ENCODE measurements around the gene CD84. TPM values are rescaled to one million over a fixed set of nuclear protein-coding genes. Genes with fewer than 3 reads are reported as not detected.
"Not testable (repeated sequence)": the region's sequence is repeated elsewhere in the genome, so short reads cannot be mapped to it uniquely, and the experiment has no call there.

CD84 gene
- total RNA-seq, 3 donors from 2014 or later (not counting 1 experiment from before 2014, with no cell fraction given), result 11.1 to 56.7 (median 12.9) TPM

GRCh38 chr1:160567858-160568682, 11.2 kb downstream of the CD84 start:
- Mint-ChIP-seq H3K4me1 (peaks cover 35 to 46% of the 10 kb centered on the region in 2 donors), H3K9me3 (peaks cover 0 to 2% of the 10 kb centered on the region in 2 donors), H3K36me3 (no peaks in the 10 kb centered on the region), H3K4me3 (peak overlapping the region; percentile 66), H3K27ac (peak overlapping the region; percentile 89 to 94), H3K27me3 (ENCODE audit: low read depth in 2 of 2) (no peaks in the 10 kb centered on the region)
- ATAC-seq, result peak; percentile 85 to 90 (median 85)
- no peaks in the 10 kb centered on the region for H3K27me3 ChIP-seq (ENCODE audit: control insufficient read depth, insufficient read depth, low read length)
- H3K4me1 ChIP-seq (ENCODE audit: control insufficient read depth, insufficient read depth, low read length), result peaks cover 23% of the 10 kb centered on the region
- peak; percentile 26 to 78 for DNase-seq
- WGBS (ENCODE audit: insufficient coverage), result 9% methylated on average over 8 of the region's 8 CpGs
- H3K36me3 ChIP-seq (ENCODE audit: control insufficient read depth, insufficient read depth, low read length), result no peaks in the 10 kb centered on the region
- no peaks in the 10 kb centered on the region for H3K9me3 ChIP-seq (ENCODE audit: control insufficient read depth, insufficient read depth, low read length)
- intact Hi-C loops (cut with micrococcal nuclease), result loop anchor here (10.0 kb wide), 1 partner anchor 53 kb away; no protein-coding TSS in a partner anchor
- no peak for TF ChIP-seq CTCF (IDR thresholded peaks at IDR 0.05)
- peak overlapping the region; percentile 85 for H3K27ac ChIP-seq (ENCODE audit: low read length)
- H3K4me3 ChIP-seq (ENCODE audit: low read length), result no peak overlapping the region

- H3K4me3 Mint-ChIP-seq, result no peak overlapping the region
- Histone ChIP-seq H3K27ac (ENCODE audit: low read length) (peak overlapping the region; percentile 85), H3K27me3 (ENCODE audit: control insufficient read depth, insufficient read depth, low read length) (no peaks in the 10 kb centered on the region), H3K4me1 (ENCODE audit: control insufficient read depth, insufficient read depth, low read length) (peaks cover 23% of the 10 kb centered on the region), H3K9me3 (ENCODE audit: control insufficient read depth, insufficient read depth, low read length) (no peaks in the 10 kb centered on the region), H3K36me3 (ENCODE audit: control insufficient read depth, insufficient read depth, low read length) (no peaks in the 10 kb centered on the region), H3K4me3 (ENCODE audit: low read length) (no peak overlapping the region)
- peaks cover 0 to 2% of the 10 kb centered on the region in 2 donors for H3K9me3 Mint-ChIP-seq
- H3K36me3 Mint-ChIP-seq, result peaks cover 6% of the 10 kb centered on the region
- no peak for TF ChIP-seq CTCF (IDR thresholded peaks at IDR 0.05)
- ATAC-seq, result peak in 1 of 3 donors; percentile 21
- peak overlapping the region; percentile 89 to 94 for H3K27ac Mint-ChIP-seq
- peak in 1 of 2 donors; percentile 35 for DNase-seq
- WGBS (ENCODE audit: insufficient coverage), result 73% methylated on average over 5 of the region's 5 CpGs
- H3K27me3 Mint-ChIP-seq (ENCODE audit: low read depth in 2 of 2), result no peaks in the 10 kb centered on the region
- intact Hi-C loops (cut with micrococcal nuclease), result loop anchor here (10.0 kb wide), 1 partner anchor 53 kb away; no protein-coding TSS in a partner anchor
- H3K4me1 Mint-ChIP-seq, result peaks cover 35 to 46% of the 10 kb centered on the region in 2 donors
These were observed 12.0 kb downstream of the CD84 start for GRCh38 chr1:160567341-160567740.

- Histone ChIP-seq H3K36me3 (ENCODE audit: control insufficient read depth, insufficient read depth, low read length) (no peaks in the 10 kb centered on the region), H3K27ac (ENCODE audit: low read length) (no peak overlapping the region), H3K27me3 (ENCODE audit: control insufficient read depth, insufficient read depth, low read length) (no peaks in the 10 kb centered on the region), H3K4me3 (ENCODE audit: low read length) (no peak overlapping the region), H3K4me1 (ENCODE audit: control insufficient read depth, insufficient read depth, low read length) (peaks cover 23% of the 10 kb centered on the region), H3K9me3 (ENCODE audit: control insufficient read depth, insufficient read depth, low read length) (no peaks in the 10 kb centered on the region)
- H3K4me3 Mint-ChIP-seq, result peak overlapping the region; percentile 17
- H3K36me3 Mint-ChIP-seq, result peaks cover 14% of the 10 kb centered on the region
- H3K9me3 Mint-ChIP-seq, result peaks cover 0 to 4% of the 10 kb centered on the region in 2 donors
- TF ChIP-seq CTCF (IDR thresholded peaks at IDR 0.05), result no peak
- WGBS (ENCODE audit: insufficient coverage), result 92% methylated on average over 3 of the region's 4 CpGs
- H3K4me1 Mint-ChIP-seq, result peaks cover 47 to 54% of the 10 kb centered on the region in 2 donors
- intact Hi-C loops (cut with micrococcal nuclease), result loop anchor here (10.0 kb wide), 1 partner anchor 51 kb away; no protein-coding TSS in a partner anchor
- DNase-seq (no peak), ATAC-seq (no peak)
- H3K27ac Mint-ChIP-seq, result peak overlapping the region; percentile 89 to 94
- H3K27me3 Mint-ChIP-seq (ENCODE audit: low read depth in 2 of 2), result no peaks in the 10 kb centered on the region
These were observed 13.7 kb downstream of the CD84 start for GRCh38 chr1:160565564-160565963.

- H3K36me3 Mint-ChIP-seq, result peaks cover 25% of the 10 kb centered on the region
- not testable (repeated sequence) for H3K27me3 Mint-ChIP-seq (ENCODE audit: low read depth in 2 of 2); H3K4me3 ChIP-seq (ENCODE audit: low read length); H3K27ac ChIP-seq (ENCODE audit: low read length); ATAC-seq; DNase-seq; H3K4me3 Mint-ChIP-seq; H3K9me3 Mint-ChIP-seq; H3K9me3 ChIP-seq (ENCODE audit: control insufficient read depth, insufficient read depth, low read length); H3K36me3 ChIP-seq (ENCODE audit: control insufficient read depth, insufficient read depth, low read length); H3K27me3 ChIP-seq (ENCODE audit: control insufficient read depth, insufficient read depth, low read length)
- peak overlapping the region in 1 of 2 donors; percentile 53 for H3K27ac Mint-ChIP-seq
- 100% methylated on average over 1 of the region's 1 CpG for WGBS (ENCODE audit: insufficient coverage)
- peaks cover 64 to 69% of the 10 kb centered on the region in 2 donors for H3K4me1 Mint-ChIP-seq
- peaks cover 20% of the 10 kb centered on the region for H3K4me1 ChIP-seq (ENCODE audit: control insufficient read depth, insufficient read depth, low read length)
- intact Hi-C loops (cut with micrococcal nuclease), result loop anchor here (10.0 kb wide), 1 partner anchor 48 kb away; no protein-coding TSS in a partner anchor
These were observed 16.1 kb downstream of the CD84 start for GRCh38 chr1:160563230-160563629.

- 93% methylated on average over 2 of the region's 2 CpGs for WGBS (ENCODE audit: insufficient coverage)
- Mint-ChIP-seq H3K4me1 (peaks cover 64 to 67% of the 10 kb centered on the region in 2 donors), H3K36me3 (peaks cover 25% of the 10 kb centered on the region)
- not testable (repeated sequence) for H3K27ac Mint-ChIP-seq; ATAC-seq; H3K9me3 Mint-ChIP-seq; H3K36me3 ChIP-seq (ENCODE audit: control insufficient read depth, insufficient read depth, low read length); H3K9me3 ChIP-seq (ENCODE audit: control insufficient read depth, insufficient read depth, low read length); H3K4me3 ChIP-seq (ENCODE audit: low read length); H3K27me3 ChIP-seq (ENCODE audit: control insufficient read depth, insufficient read depth, low read length); DNase-seq; H3K27me3 Mint-ChIP-seq (ENCODE audit: low read depth in 2 of 2); H3K4me3 Mint-ChIP-seq; H3K27ac ChIP-seq (ENCODE audit: low read length)
- peaks cover 20% of the 10 kb centered on the region for H3K4me1 ChIP-seq (ENCODE audit: control insufficient read depth, insufficient read depth, low read length)
- intact Hi-C loops (cut with micrococcal nuclease), result loop anchor here (10.0 kb wide), 1 partner anchor 48 kb away; no protein-coding TSS in a partner anchor
These were observed 16.6 kb downstream of the CD84 start for GRCh38 chr1:160562745-160563144.

All from natural killer cell (primary cell).